ENCODE results near the gene CARMIL3. TPM values are rescaled to one million over a fixed set of nuclear protein-coding genes. Genes with fewer than 3 reads are reported as not detected.

Gene CARMIL3
- total RNA-seq, 4 donors from 2014 or later, result 0.17 to 0.33 (median 0.22) TPM; not detected in 1

GRCh38 chr14:24054646-24055045, 2.8 kb downstream of the CARMIL3 start:
- no peak for TF ChIP-seq CTCF (IDR thresholded peaks at IDR 0.05; ENCODE audit: low read depth)

- TF ChIP-seq CTCF (IDR thresholded peaks at IDR 0.05; ENCODE audit: low read depth), result no peak
Measured at GRCh38 chr14:24055971-24056799, 4.4 kb downstream of the CARMIL3 start.

GRCh38 chr14:24056800-24057184, 5.0 kb downstream of the CARMIL3 start:
- no peak for TF ChIP-seq CTCF (IDR thresholded peaks at IDR 0.05; ENCODE audit: low read depth)

GRCh38 chr14:24057271-24057670, 5.5 kb downstream of the CARMIL3 start:
- TF ChIP-seq CTCF (IDR thresholded peaks at IDR 0.05; ENCODE audit: low read depth), result no peak

- no peak for TF ChIP-seq CTCF (IDR thresholded peaks at IDR 0.05; ENCODE audit: low read depth)
Measured at GRCh38 chr14:24057867-24058259, 6.1 kb downstream of the CARMIL3 start.

GRCh38 chr14:24058260-24058950, 6.6 kb downstream of the CARMIL3 start:
- no peak for TF ChIP-seq CTCF (IDR thresholded peaks at IDR 0.05; ENCODE audit: low read depth)

GRCh38 chr14:24058951-24059475, 7.2 kb downstream of the CARMIL3 start:
- no peak for TF ChIP-seq CTCF (IDR thresholded peaks at IDR 0.05; ENCODE audit: low read depth)
